H1 (cell line): ENCODE data around the gene CDC45. TPM values are rescaled to one million over a fixed set of nuclear protein-coding genes. Genes with fewer than 3 reads are reported as not detected.

Source experiments
- CTCF ChIA-PET: fragments of 300-600 bp; sonication (Branson Sonifier 250); formaldehyde crosslinking; loops from one replicate; lab custom pipeline; 2021; ENCODE audit not compliant: partially characterized antibody; lab: Charles Lee
- POLR2A ChIA-PET: fragments of 300-600 bp; sonication (Branson Sonifier 250); formaldehyde crosslinking; loops from one replicate; lab custom pipeline; 2021; ENCODE audit warnings: inconsistent platforms; ENCODE audit not compliant: partially characterized antibody; lab: Charles Lee
- DNase-seq, 2 experiments: peaks; one replicate each; pipeline versions ENCODE4 v3.0.0 to v3.0.0-alpha.2; 2010 to 2022; ENCODE audit warnings: low spot score in 2 of 2, low read depth in 1 of 2, mixed read lengths in 1 of 2
- FAIRE-seq: peaks from 2 replicates; lab custom pipeline; 2011; peaks lifted over from hg19 to GRCh38; lab: Jason Lieb, UNC
- H2AFZ ChIP-seq: 2 replicates; pipeline ENCODE4 v1.8.1; 2012; ENCODE audit warnings: low read length, inconsistent platforms
- H2AK5ac ChIP-seq: 2 replicates; pipeline ENCODE4 v1.6.1; 2013; ENCODE audit warnings: low read depth, low read length
- H2BK120ac ChIP-seq: replicated peaks from 2 replicates; pipeline ENCODE3; 2013; ENCODE audit warnings: low read depth, low read length, inconsistent platforms
- H2BK12ac ChIP-seq: 2 replicates; pipeline ENCODE4 v1.6.1; 2013; ENCODE audit warnings: low read depth, low read length
- H2BK15ac ChIP-seq: 2 replicates; pipeline ENCODE4 v1.6.1; 2013; ENCODE audit warnings: low read length
- H2BK20ac ChIP-seq: 2 replicates; pipeline ENCODE4 v1.6.1; 2013; ENCODE audit warnings: low read length
- H2BK5ac ChIP-seq: 2 replicates; pipeline ENCODE4 v1.6.1; 2013; ENCODE audit warnings: low read depth, low read length
- H3K14ac ChIP-seq: 2 replicates; pipeline ENCODE4 v1.6.1; 2013; ENCODE audit warnings: inconsistent platforms; ENCODE audit not compliant: insufficient read length
- H3K18ac ChIP-seq: 2 replicates; pipeline ENCODE4 v1.6.1; 2013; ENCODE audit warnings: low read length; ENCODE audit errors: extremely low read depth
- H3K23ac ChIP-seq: 2 replicates; pipeline ENCODE4 v1.6.1; 2013; ENCODE audit warnings: inconsistent platforms; ENCODE audit not compliant: insufficient read length
- H3K23me2 ChIP-seq: 2 replicates; pipeline ENCODE4 v1.6.1; 2013; ENCODE audit warnings: low read depth, low read length
- H3K27ac ChIP-seq: 2 replicates; pipeline ENCODE4 v1.6.1; 2011; ENCODE audit warnings: low read depth, low read length, inconsistent platforms
- H3K27me3 ChIP-seq, 4 experiments: replicated peaks in 1 of 4; 1 replicate in 1 of 4; 2 replicates in 3 of 4; pipeline versions ENCODE4 v1.6.1 to v1.8.1; 2011 to 2013; ENCODE audit warnings: low read length in 3 of 4, mild to moderate bottlenecking in 3 of 4, inconsistent platforms in 2 of 4, mixed read lengths in 2 of 4, moderate library complexity in 1 of 4; ENCODE audit not compliant: control insufficient read depth in 3 of 4, insufficient read depth in 3 of 4; ENCODE audit errors: extremely low read depth in 1 of 4
- H3K36me3 ChIP-seq, 4 experiments: 2 replicates each; pipeline versions ENCODE4 v1.6.1 to v1.8.1; 2011 to 2013; ENCODE audit warnings: mild to moderate bottlenecking in 4 of 4, low read length in 3 of 4, moderate library complexity in 2 of 4, control low read depth in 1 of 4, inconsistent platforms in 1 of 4; ENCODE audit not compliant: insufficient read depth in 4 of 4, control insufficient read depth in 2 of 4
- H3K4ac ChIP-seq: replicated peaks from 2 replicates; pipeline ENCODE3; 2013; ENCODE audit warnings: low read length, low read depth, mixed read lengths, inconsistent platforms; ENCODE audit not compliant: insufficient read length
- H3K4me1 ChIP-seq, 4 experiments: replicated peaks in 1 of 4; 1 replicate in 1 of 4; 2 replicates in 3 of 4; pipeline versions ENCODE4 v1.6.1 to v1.8.1; 2011 to 2013; ENCODE audit warnings: low read length in 3 of 4, inconsistent platforms in 2 of 4, mixed read lengths in 1 of 4; ENCODE audit not compliant: insufficient read depth in 4 of 4, control insufficient read depth in 3 of 4
- H3K4me2 ChIP-seq, 2 experiments: 2 replicates each; pipeline versions ENCODE4 v1.6.1 to v1.8.1; 2011 to 2013; ENCODE audit warnings: low read depth in 2 of 2, low read length in 2 of 2, control low read depth in 1 of 2, inconsistent platforms in 1 of 2, mild to moderate bottlenecking in 1 of 2; ENCODE audit not compliant: insufficient read depth in 1 of 2
- H3K4me3 ChIP-seq, 4 experiments: fragments of 200-600, 300-600 bp in 1 of 4; sonication (generic), shearing (Covaris generic), sonication (Bioruptor Twin) in 1 of 4; 2 replicates each; pipeline versions ENCODE4 v1.5.1 to v1.8.1; 2011 to 2016; ENCODE audit warnings: low read length in 4 of 4, low read depth in 3 of 4, control low read depth in 2 of 4, inconsistent platforms in 2 of 4, mild to moderate bottlenecking in 2 of 4, mixed read lengths in 1 of 4, moderate library complexity in 1 of 4; ENCODE audit not compliant: insufficient read depth in 2 of 4; ENCODE audit errors: extremely low read depth in 1 of 4
- H3K56ac ChIP-seq: replicated peaks from 2 replicates; pipeline ENCODE3; 2013; ENCODE audit warnings: low read depth, mild to moderate bottlenecking, mixed read lengths, low read length, inconsistent platforms; ENCODE audit not compliant: insufficient read length
- H3K79me1 ChIP-seq: 2 replicates; pipeline ENCODE4 v1.6.1; 2013; ENCODE audit warnings: low read depth, low read length, control low read depth
- H3K79me2 ChIP-seq, 2 experiments: 2 replicates each; pipeline versions ENCODE4 v1.6.1 to v1.8.1; 2012 to 2013; ENCODE audit warnings: low read length in 2 of 2, mild to moderate bottlenecking in 2 of 2, inconsistent platforms in 1 of 2; ENCODE audit not compliant: insufficient read depth in 2 of 2, control insufficient read depth in 1 of 2
- H3K9ac ChIP-seq, 4 experiments: replicated peaks in 1 of 4; 1 replicate in 1 of 4; 2 replicates in 3 of 4; pipeline versions ENCODE4 v1.6.1 to v1.8.1; 2011 to 2013; ENCODE audit warnings: low read depth in 3 of 4, low read length in 3 of 4, control low read depth in 2 of 4, mild to moderate bottlenecking in 2 of 4, moderate library complexity in 2 of 4, inconsistent platforms in 1 of 4; ENCODE audit errors: extremely low read depth in 1 of 4
- H3K9me3 ChIP-seq, 2 experiments: 2 replicates each; pipeline versions ENCODE4 v1.6.1 to v1.8.1; 2012 to 2013; ENCODE audit warnings: mild to moderate bottlenecking in 2 of 2, moderate library complexity in 2 of 2, control low read depth in 1 of 2, inconsistent platforms in 1 of 2, low read depth in 1 of 2, low read length in 1 of 2, mixed read lengths in 1 of 2; ENCODE audit not compliant: insufficient read depth in 2 of 2
- H4K20me1 ChIP-seq, 2 experiments: replicated peaks in 1 of 2; 2 replicates each; pipeline versions ENCODE3 to v1.8.1; 2011 to 2013; ENCODE audit warnings: inconsistent platforms in 2 of 2, low read length in 2 of 2, mild to moderate bottlenecking in 1 of 2; ENCODE audit not compliant: insufficient read depth in 2 of 2, control insufficient read depth in 1 of 2
- H4K5ac ChIP-seq: 2 replicates; pipeline ENCODE4 v1.6.1; 2013; ENCODE audit warnings: low read length, low read depth, mixed read lengths, inconsistent platforms; ENCODE audit not compliant: insufficient read length
- H4K8ac ChIP-seq: 2 replicates; pipeline ENCODE4 v1.8.0; 2013; ENCODE audit warnings: mild to moderate bottlenecking, moderate library complexity, low read length, inconsistent platforms; ENCODE audit not compliant: insufficient read depth; ENCODE audit errors: extremely low read depth
- H4K91ac ChIP-seq: replicated peaks from 2 replicates; pipeline ENCODE3; 2013; ENCODE audit warnings: low read length, mixed read lengths, inconsistent platforms; ENCODE audit not compliant: insufficient read length
- ASH2L ChIP-seq: fragments of 200-600, 300-600 bp; sonication (generic); IDR thresholded peaks from one replicate; pipeline ENCODE4 v1.7.1; 2017; ENCODE audit warnings: low read length
- POU5F1 ChIP-seq: IDR thresholded peaks from 2 replicates; pipeline ENCODE4 v1.6.1; 2011; ENCODE audit warnings: low read depth, mild to moderate bottlenecking, low read length, moderate library complexity
- TAF7 ChIP-seq: optimal IDR thresholded peaks from 2 replicates; pipeline ENCODE3; 2011; ENCODE audit warnings: low read depth, mild to moderate bottlenecking, inconsistent platforms, low read length, moderate library complexity, borderline replicate concordance
- WGBS, 2 experiments: shearing (Covaris generic) in 1 of 2; methylation state at CpG; one replicate each; pipeline versions ENCODE4 v1.1.6 to v1.1.7; 2013 to 2015; ENCODE audit warnings: low lambda C conversion rate in 2 of 2, mixed read lengths in 2 of 2, inconsistent platforms in 1 of 2, low coverage in 1 of 2, missing lambda C conversion rate in 1 of 2; ENCODE audit not compliant: insufficient replicate concordance in 2 of 2, insufficient coverage in 1 of 2, insufficient read length in 1 of 2; ENCODE audit errors: extremely low coverage in 1 of 2, missing lambda C conversion rate in 1 of 2; 5-methylcytosine and 5-hydroxymethylcytosine counted together
- polyA plus RNA-seq, 7 experiments: library from polyadenylated mRNA; depleted of rRNA in 3 of 7; stranded (reverse) in 5 of 7; unstranded in 2 of 7; fragments of >200 nt in 5 of 7; fragments of 200-250 nt in 2 of 7; gene quantifications; 1 replicate in 5 of 7; 2 replicates in 1 of 7; 4 replicates in 1 of 7; pipeline versions ENCODE4 v1.2.1 to v1.2.3, GENCODE V29; 2011 to 2013; ENCODE audit warnings: missing spikeins in 2 of 7, mixed read lengths in 2 of 7
- total RNA-seq: library from RNA; stranded (reverse); fragmentation: NEBNext Ultra II Directional; extraction: Animal tissue kit (Norgen Biotek cat#: 25700); gene quantifications from 2 replicates; pipeline ENCODE4 v1.2.1, GENCODE V29; 2021

CDC45 gene
- total and polyA plus RNA-seq, 2 of the 8 experiments (the other 6 are each of a cell fraction or from before 2014, with no cell fraction given) = 31.9 to 37.7 TPM

DNA sequence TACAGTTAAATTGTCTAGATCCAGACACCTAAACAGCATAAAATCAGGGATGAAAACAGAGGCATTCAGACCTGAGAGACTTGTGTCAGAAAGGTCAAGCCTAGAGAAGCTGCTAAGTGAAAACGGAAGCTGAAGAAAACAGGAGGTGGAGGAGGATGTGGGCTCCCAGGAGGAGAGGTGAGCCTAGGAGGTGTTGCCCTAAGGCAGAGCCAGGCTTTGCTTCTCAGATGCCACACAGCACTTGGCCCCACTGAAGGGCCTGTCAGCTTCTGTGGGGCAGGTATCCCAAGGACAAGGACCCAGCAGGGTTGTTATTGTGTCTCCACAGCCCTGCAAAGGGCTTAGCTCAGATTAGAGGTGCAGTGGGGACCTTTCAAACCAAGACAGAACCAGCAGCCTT, 15.2 kb upstream of the CDC45 start:
- CTCF ChIA-PET = interaction anchor here (4.6 kb wide), 1 partner anchor 9 kb away, joined by 34 read pairs; no protein-coding TSS in a partner anchor
- H3K27ac ChIP-seq = no peak overlapping the region
- no peak overlapping the region for H3K14ac ChIP-seq

More for the DNA sequence above, 15.2 kb upstream of the CDC45 start:
- TF ChIP-seq TAF7 (no peak), POU5F1 (no peak), ASH2L (no peak)
- 100% methylated on average over 1 of the region's 1 CpG; no CpG with 5 or more reads in 1 of the 2 experiments for WGBS, 2 experiments
- H3K4ac ChIP-seq = no peak overlapping the region
- H4K8ac ChIP-seq = no peak overlapping the region
- no peak overlapping the region for H3K4me3 ChIP-seq
- H4K91ac ChIP-seq = no peak overlapping the region
- no peak overlapping the region for H4K5ac ChIP-seq
- no peak overlapping the region for H2BK15ac ChIP-seq
- H4K20me1 ChIP-seq = peaks cover 0 to 10% of the 10 kb centered on the region in 2 experiments
- POLR2A ChIA-PET = interaction anchor here (0.7 to 3.4 kb wide), 2 partner anchors 14 to 321 kb away, joined by 3 to 9 read pairs; no protein-coding TSS in a partner anchor
- DNase-seq = no peak
- H3K27me3 ChIP-seq = no peaks in the 10 kb centered on the region
- H3K79me2 ChIP-seq = no peaks in the 10 kb centered on the region
- no peak overlapping the region for H3K9ac ChIP-seq
- peaks cover 12 to 55% (median 35%) of the 10 kb centered on the region in 4 experiments for H3K36me3 ChIP-seq
- no peaks in the 10 kb centered on the region for H3K4me1 ChIP-seq
- no peak overlapping the region for H2BK120ac ChIP-seq
- no peak overlapping the region for H3K4me2 ChIP-seq
- no peak overlapping the region for H2AFZ ChIP-seq
- no peak overlapping the region for H2AK5ac ChIP-seq
- H2BK20ac ChIP-seq = no peak overlapping the region
- H2BK5ac ChIP-seq = no peak overlapping the region
- no peaks in the 10 kb centered on the region for H3K23me2 ChIP-seq
- H3K9me3 ChIP-seq = no peaks in the 10 kb centered on the region
- no peak overlapping the region for H3K56ac ChIP-seq
- no peak overlapping the region for H3K18ac ChIP-seq
- no peak overlapping the region for H2BK12ac ChIP-seq
- peaks cover 2% of the 10 kb centered on the region; the same call in 1 of the 2 replicates for H3K79me1 ChIP-seq
- no peak for FAIRE-seq
- no peak overlapping the region for H3K23ac ChIP-seq
